OCI-LY1 (cell line): ENCODE measurements around the gene C10orf53.

ENCODE experiments used
- CTCF ChIP-seq: fragments of 200-600 bp; sonication (generic), shearing (Covaris generic); IDR thresholded peaks from 2 replicates; pipeline ENCODE4 v1.5.1; 2017; ENCODE audit warnings: mild to moderate bottlenecking, antibody characterized with exemption, low read length, moderate library complexity, mixed read lengths
- EZH2 ChIP-seq: fragments of 200-600 bp; sonication (generic), shearing (Covaris generic); IDR thresholded peaks from 2 replicates; pipeline ENCODE4 v1.8.0; 2017; ENCODE audit warnings: borderline replicate concordance, mixed run types, mild to moderate bottlenecking, antibody characterized with exemption, low read length, moderate library complexity, mixed read lengths

GRCh38 chr10:49739426-49739825 is 60.0 kb downstream of the C10orf53 start:
- TF ChIP-seq CTCF (no peak), EZH2 (no peak)
